ENCODE data around the gene BTD.

Gene BTD

GRCh38 chr3:15636028-15636709 lies 34.6 kb downstream of the BTD start:
- DNase-seq (ENCODE audit: low read depth): no peak

GRCh38 chr3:15637131-15637951 lies 35.8 kb downstream of the BTD start:
- no peak for DNase-seq (ENCODE audit: low read depth)

- no peak for DNase-seq (ENCODE audit: low read depth)
Measured at GRCh38 chr3:15638193-15638890, 36.8 kb downstream of the BTD start.

- no peak for DNase-seq (ENCODE audit: low read depth)
Measured at GRCh38 chr3:15638891-15639262, 37.3 kb downstream of the BTD start.

- no peak for DNase-seq (ENCODE audit: low read depth)
Measured at GRCh38 chr3:15645246-15645645, 43.7 kb downstream of the BTD start.

GRCh38 chr3:15645740-15646501 lies 44.4 kb downstream of the BTD start:
- DNase-seq (ENCODE audit: low read depth): no peak

- DNase-seq (ENCODE audit: low read depth): no peak
Measured at GRCh38 chr3:15646851-15647511, 45.4 kb downstream of the BTD start.

- no peak for DNase-seq (ENCODE audit: low read depth)
Measured at GRCh38 chr3:15647611-15648167, 46.1 kb downstream of the BTD start.

GRCh38 chr3:15649341-15649740 lies 47.8 kb downstream of the BTD start:
- no peak for DNase-seq (ENCODE audit: low read depth)

GRCh38 chr3:15649858-15650257 lies 48.3 kb downstream of the BTD start:
- DNase-seq (ENCODE audit: low read depth): no peak

- no peak for DNase-seq (ENCODE audit: low read depth)
Measured at GRCh38 chr3:15651396-15651795, 49.9 kb downstream of the BTD start.

GRCh38 chr3:15653321-15653720 lies 51.8 kb downstream of the BTD start:
- no peak for DNase-seq (ENCODE audit: low read depth)

- DNase-seq (ENCODE audit: low read depth): no peak
Measured at GRCh38 chr3:15654127-15654526, 52.6 kb downstream of the BTD start.

GRCh38 chr3:15654891-15655290 lies 53.3 kb downstream of the BTD start:
- no peak for DNase-seq (ENCODE audit: low read depth)

- no peak for DNase-seq (ENCODE audit: low read depth)
Measured at GRCh38 chr3:15656342-15656741, 54.8 kb downstream of the BTD start.

GRCh38 chr3:15657016-15657415 lies 55.5 kb downstream of the BTD start:
- no peak for DNase-seq (ENCODE audit: low read depth)

- no peak for DNase-seq (ENCODE audit: low read depth)
Measured at GRCh38 chr3:15659254-15659975, 57.9 kb downstream of the BTD start.

- DNase-seq (ENCODE audit: low read depth): no peak
Measured at GRCh38 chr3:15660055-15660935, 58.8 kb downstream of the BTD start.

GRCh38 chr3:15664144-15664543 lies 62.6 kb downstream of the BTD start:
- no peak for DNase-seq (ENCODE audit: low read depth)
